ENCODE results near the gene LARP4. TPM values are rescaled to one million over a fixed set of nuclear protein-coding genes. Genes with fewer than 3 reads are reported as not detected.

The LARP4 gene
- total and polyA plus RNA-seq, 9 of the 15 experiments (the other 6 are each of a cell fraction or from before 2014, with no cell fraction given): 31.6 to 84.5 (median 52.4) TPM

DNA sequence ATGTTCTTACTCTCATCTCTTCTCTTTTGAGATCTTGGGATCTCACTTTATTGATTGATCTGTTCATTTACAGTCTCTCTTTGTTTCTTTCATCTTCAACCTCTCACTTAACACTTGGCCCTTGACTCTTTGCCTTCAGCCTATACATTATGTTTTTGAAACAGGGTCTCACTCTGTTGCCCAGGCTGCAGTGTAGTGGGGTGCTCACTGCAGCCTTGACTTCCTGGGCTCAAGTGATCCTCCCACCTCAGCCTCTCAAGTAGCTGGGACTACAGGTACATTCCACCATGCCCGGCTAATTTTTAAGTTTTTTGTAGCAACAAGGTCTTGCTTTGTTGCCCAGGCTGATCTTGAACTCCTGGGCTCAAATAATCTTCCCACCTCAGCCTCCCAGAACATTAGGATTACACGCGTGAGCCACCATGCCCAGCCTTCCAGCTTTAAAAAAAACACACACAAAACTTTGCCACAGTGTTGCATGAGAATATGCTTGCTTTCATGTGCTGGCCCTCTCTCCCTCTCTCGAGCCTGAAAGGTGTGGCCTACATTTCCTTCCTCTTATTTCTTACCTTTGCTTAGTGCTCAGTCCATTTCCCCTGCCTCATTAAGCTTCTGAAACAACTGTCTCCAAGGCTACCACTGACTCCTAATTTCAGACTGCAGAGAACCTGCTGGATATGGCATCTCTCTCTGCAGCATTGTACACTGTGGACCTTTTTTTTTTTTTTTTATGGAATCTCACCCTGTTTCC is 114.0 kb downstream of the LARP4 start:
- Histone ChIP-seq H3K4me1 (replicated peaks in 1 of 2; ENCODE audit: control insufficient read depth in 2 of 2, insufficient read depth in 2 of 2, low read length in 2 of 2) (peaks cover 8 to 30% of the 10 kb centered on the region in 2 experiments), H3K27ac (ENCODE audit: extremely low read depth, low read depth, low read length) (no peak overlapping the region; the same call in 2 of the 3 replicates)
- intact Hi-C loops (cut with micrococcal nuclease): no loop called here

GRCh38 chr12:50515587-50515986 is 114.9 kb downstream of the LARP4 start:
- no peak for FAIRE-seq
- no peak overlapping the region for H3K9ac ChIP-seq (ENCODE audit: insufficient read depth in 1 of 2, low read depth in 2 of 2, low read length in 2 of 2)
- POLR2A ChIA-PET: interaction anchor here (0.6 to 2.9 kb wide), 3 partner anchors 11 to 656 kb away, joined by 3 to 7 read pairs (median 4); partner anchors contain the start of gene DIP2B
- H3K4me2 ChIP-seq (ENCODE audit: insufficient read depth, low read length): no peak overlapping the region
- CTCF ChIA-PET (ENCODE audit: low intra/inter-chr PET ratio): no interaction called here
- BruUV-seq (replicated peaks): no TSS peak
- peak; percentile 58 for ATAC-seq
- DNase-seq (ENCODE audit: extremely low read depth in 1 of 4, low spot score in 3 of 4): no peak
- 18% methylated on average over 2 of the region's 2 CpGs for WGBS (ENCODE audit: insufficient coverage, low coverage, missing lambda C conversion rate)
- H3K79me2 ChIP-seq (ENCODE audit: control insufficient read depth, insufficient read depth, low read length): peaks cover 80% of the 10 kb centered on the region
- no peaks in the 10 kb centered on the region for H3K36me3 ChIP-seq (ENCODE audit: control insufficient read depth, insufficient read depth, low read length)
- H3K4me3 ChIP-seq: no peak overlapping the region
- H3K9me3 ChIP-seq (replicated peaks; ENCODE audit: control insufficient read depth, insufficient read depth, low read depth, low read length): no peaks in the 10 kb centered on the region
- peaks cover 8 to 28% of the 10 kb centered on the region in 2 experiments for H3K4me1 ChIP-seq (replicated peaks in 1 of 2; ENCODE audit: control insufficient read depth in 2 of 2, insufficient read depth in 2 of 2, low read length in 2 of 2)
- H3K27me3 ChIP-seq (ENCODE audit: control insufficient read depth in 2 of 2, insufficient read depth in 2 of 2, low read length in 2 of 2): no peaks in the 10 kb centered on the region
- intact Hi-C loops (cut with micrococcal nuclease): no loop called here
- in situ Hi-C loops (cut with MboI): no loop called here
- no peak overlapping the region for H3K27ac ChIP-seq (ENCODE audit: extremely low read depth, low read depth, low read length)
- H4K20me1 ChIP-seq (replicated peaks; ENCODE audit: control insufficient read depth, insufficient read depth, low read length): no peaks in the 10 kb centered on the region
- H3K9me1 ChIP-seq (ENCODE audit: control insufficient read depth, insufficient read depth, low read length): no peaks in the 10 kb centered on the region
- H2AFZ ChIP-seq (ENCODE audit: low read depth, low read length): no peak overlapping the region
- TF ChIP-seq, protein P1, sequence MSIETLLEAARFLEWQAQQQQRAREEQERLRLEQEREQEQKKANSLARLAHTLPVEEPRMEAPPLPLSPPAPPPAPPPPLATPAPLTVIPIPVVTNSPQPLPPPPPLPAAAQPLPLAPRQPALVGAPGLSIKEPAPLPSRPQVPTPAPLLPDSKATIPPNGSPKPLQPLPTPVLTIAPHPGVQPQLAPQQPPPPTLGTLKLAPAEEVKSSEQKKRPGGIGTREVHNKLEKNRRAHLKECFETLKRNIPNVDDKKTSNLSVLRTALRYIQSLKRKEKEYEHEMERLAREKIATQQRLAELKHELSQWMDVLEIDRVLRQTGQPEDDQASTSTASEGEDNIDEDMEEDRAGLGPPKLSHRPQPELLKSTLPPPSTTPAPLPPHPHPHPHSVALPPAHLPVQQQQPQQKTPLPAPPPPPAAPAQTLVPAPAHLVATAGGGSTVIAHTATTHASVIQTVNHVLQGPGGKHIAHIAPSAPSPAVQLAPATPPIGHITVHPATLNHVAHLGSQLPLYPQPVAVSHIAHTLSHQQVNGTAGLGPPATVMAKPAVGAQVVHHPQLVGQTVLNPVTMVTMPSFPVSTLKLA (conservative IDR thresholded peaks at IDR 0.05): peak; percentile 42 to 55
- TF ChIP-seq C11orf30 (IDR thresholded peaks at IDR 0.05; ENCODE audit: low read depth) (peak; percentile 21; the same call in 1 of the 2 replicates), NCOA6 (IDR thresholded peaks at IDR 0.05) (no peak)
- TF ChIP-seq, protein P2, sequence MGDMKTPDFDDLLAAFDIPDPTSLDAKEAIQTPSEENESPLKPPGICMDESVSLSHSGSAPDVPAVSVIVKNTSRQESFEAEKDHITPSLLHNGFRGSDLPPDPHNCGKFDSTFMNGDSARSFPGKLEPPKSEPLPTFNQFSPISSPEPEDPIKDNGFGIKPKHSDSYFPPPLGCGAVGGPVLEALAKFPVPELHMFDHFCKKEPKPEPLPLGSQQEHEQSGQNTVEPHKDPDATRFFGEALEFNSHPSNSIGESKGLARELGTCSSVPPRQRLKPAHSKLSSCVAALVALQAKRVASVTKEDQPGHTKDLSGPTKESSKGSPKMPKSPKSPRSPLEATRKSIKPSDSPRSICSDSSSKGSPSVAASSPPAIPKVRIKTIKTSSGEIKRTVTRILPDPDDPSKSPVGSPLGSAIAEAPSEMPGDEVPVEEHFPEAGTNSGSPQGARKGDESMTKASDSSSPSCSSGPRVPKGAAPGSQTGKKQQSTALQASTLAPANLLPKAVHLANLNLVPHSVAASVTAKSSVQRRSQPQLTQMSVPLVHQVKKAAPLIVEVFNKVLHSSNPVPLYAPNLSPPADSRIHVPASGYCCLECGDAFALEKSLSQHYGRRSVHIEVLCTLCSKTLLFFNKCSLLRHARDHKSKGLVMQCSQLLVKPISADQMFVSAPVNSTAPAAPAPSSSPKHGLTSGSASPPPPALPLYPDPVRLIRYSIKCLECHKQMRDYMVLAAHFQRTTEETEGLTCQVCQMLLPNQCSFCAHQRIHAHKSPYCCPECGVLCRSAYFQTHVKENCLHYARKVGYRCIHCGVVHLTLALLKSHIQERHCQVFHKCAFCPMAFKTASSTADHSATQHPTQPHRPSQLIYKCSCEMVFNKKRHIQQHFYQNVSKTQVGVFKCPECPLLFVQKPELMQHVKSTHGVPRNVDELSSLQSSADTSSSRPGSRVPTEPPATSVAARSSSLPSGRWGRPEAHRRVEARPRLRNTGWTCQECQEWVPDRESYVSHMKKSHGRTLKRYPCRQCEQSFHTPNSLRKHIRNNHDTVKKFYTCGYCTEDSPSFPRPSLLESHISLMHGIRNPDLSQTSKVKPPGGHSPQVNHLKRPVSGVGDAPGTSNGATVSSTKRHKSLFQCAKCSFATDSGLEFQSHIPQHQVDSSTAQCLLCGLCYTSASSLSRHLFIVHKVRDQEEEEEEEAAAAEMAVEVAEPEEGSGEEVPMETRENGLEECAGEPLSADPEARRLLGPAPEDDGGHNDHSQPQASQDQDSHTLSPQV (IDR thresholded peaks at IDR 0.05): 0 out of 2 replicates have a peak, but pooled peaks have one; percentile 25
- TF ChIP-seq, protein P3, sequence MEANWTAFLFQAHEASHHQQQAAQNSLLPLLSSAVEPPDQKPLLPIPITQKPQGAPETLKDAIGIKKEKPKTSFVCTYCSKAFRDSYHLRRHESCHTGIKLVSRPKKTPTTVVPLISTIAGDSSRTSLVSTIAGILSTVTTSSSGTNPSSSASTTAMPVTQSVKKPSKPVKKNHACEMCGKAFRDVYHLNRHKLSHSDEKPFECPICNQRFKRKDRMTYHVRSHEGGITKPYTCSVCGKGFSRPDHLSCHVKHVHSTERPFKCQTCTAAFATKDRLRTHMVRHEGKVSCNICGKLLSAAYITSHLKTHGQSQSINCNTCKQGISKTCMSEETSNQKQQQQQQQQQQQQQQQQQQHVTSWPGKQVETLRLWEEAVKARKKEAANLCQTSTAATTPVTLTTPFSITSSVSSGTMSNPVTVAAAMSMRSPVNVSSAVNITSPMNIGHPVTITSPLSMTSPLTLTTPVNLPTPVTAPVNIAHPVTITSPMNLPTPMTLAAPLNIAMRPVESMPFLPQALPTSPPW (CRISPR knock-in tag; IDR thresholded peaks at IDR 0.05): peak; percentile 44; the same call in 1 of the 2 replicates

More for the DNA sequence above, 114.0 kb downstream of the LARP4 start:
- H2AFZ ChIP-seq (ENCODE audit: low read depth, low read length): no peak overlapping the region
- H3K9me3 ChIP-seq (replicated peaks; ENCODE audit: control insufficient read depth, insufficient read depth, low read depth, low read length): no peaks in the 10 kb centered on the region
- FAIRE-seq (no peak), DNase-seq (ENCODE audit: extremely low read depth in 1 of 4, low spot score in 3 of 4) (no peak), ATAC-seq (peak; percentile 30)
- H3K4me3 ChIP-seq: no peak overlapping the region
- in situ Hi-C loops (cut with MboI): no loop called here
- no peaks in the 10 kb centered on the region for H3K36me3 ChIP-seq (ENCODE audit: control insufficient read depth, insufficient read depth, low read length)
- no TSS peak for BruUV-seq (replicated peaks)
- ChIA-PET POLR2A (interaction anchor here (0.7 to 2.9 kb wide), 2 partner anchors 9 to 10 kb away, joined by 3 to 7 read pairs; partner anchors contain the start of gene DIP2B), CTCF (ENCODE audit: low intra/inter-chr PET ratio) (no interaction called here)
- peaks cover 1% of the 10 kb centered on the region; the same call in 1 of the 2 replicates for H4K20me1 ChIP-seq (replicated peaks; ENCODE audit: control insufficient read depth, insufficient read depth, low read length)
- TF ChIP-seq ZNF121 (CRISPR knock-in tag; conservative IDR thresholded peaks at IDR 0.05) (peak; percentile 70), ZNF217 (CRISPR knock-in tag; IDR thresholded peaks at IDR 0.05) (no peak)
- no peaks in the 10 kb centered on the region for H3K9me1 ChIP-seq (ENCODE audit: control insufficient read depth, insufficient read depth, low read length)
- H3K79me2 ChIP-seq (ENCODE audit: control insufficient read depth, insufficient read depth, low read length): peaks cover 81% of the 10 kb centered on the region
- peak overlapping the region in 1 of 2 experiments; percentile 33; a peak in 1 of 4 replicates for H3K9ac ChIP-seq (ENCODE audit: insufficient read depth in 1 of 2, low read depth in 2 of 2, low read length in 2 of 2)
- H3K27me3 ChIP-seq (ENCODE audit: control insufficient read depth in 2 of 2, insufficient read depth in 2 of 2, low read length in 2 of 2): no peaks in the 10 kb centered on the region
- no peak overlapping the region for H3K4me2 ChIP-seq (ENCODE audit: insufficient read depth, low read length)
- 76% methylated on average over 4 of the region's 4 CpGs for WGBS (ENCODE audit: insufficient coverage, low coverage, missing lambda C conversion rate)
